ENCODE results near the gene PCBP3.
A peak's percentile ranks its signal among the peaks of the same experiment; 100 is the strongest.
"Not testable (repeated sequence)": the region's sequence is repeated elsewhere in the genome, so short reads cannot be mapped to it uniquely, and the experiment has no call there.

Gene PCBP3

GRCh38 chr21:45611939-45612664 is 31.4 kb upstream of the PCBP3 start:
- DNase-seq, result peak in 6 of 10 donors; percentile 40 to 91 (median 75)
- intact Hi-C loops (cut with DNase I), result no loop called here

- DNase-seq; intact Hi-C loops (cut with DNase I): not testable (repeated sequence)
These were observed 30.9 kb upstream of the PCBP3 start for GRCh38 chr21:45612665-45613019.

GRCh38 chr21:45613396-45613795 is 30.1 kb upstream of the PCBP3 start:
- peak in 1 of 10 donors; percentile 42 for DNase-seq
- intact Hi-C loops (cut with DNase I), result no loop called here

GRCh38 chr21:45613881-45614280 is 29.6 kb upstream of the PCBP3 start:
- no peak for DNase-seq
- intact Hi-C loops (cut with DNase I), result no loop called here

GRCh38 chr21:45615145-45615711 is 28.3 kb upstream of the PCBP3 start:
- DNase-seq, result peak in 1 of 10 donors; percentile 53

GRCh38 chr21:45617021-45617921 is 26.3 kb upstream of the PCBP3 start:
- intact Hi-C loops (cut with DNase I), result no loop called here
- peak in 1 of 10 donors; percentile 61 for DNase-seq

More at GRCh38 chr21:45615145-45615711, 28.3 kb upstream of the PCBP3 start:
- intact Hi-C loops (cut with DNase I), result no loop called here

GRCh38 chr21:45618287-45618686 is 25.2 kb upstream of the PCBP3 start:
- DNase-seq, result peak in 2 of 10 donors; percentile 57 to 62
- intact Hi-C loops (cut with DNase I), result no loop called here

- intact Hi-C loops (cut with DNase I), result no loop called here
- peak in 1 of 10 donors; percentile 49 for DNase-seq
These were observed 24.6 kb upstream of the PCBP3 start for GRCh38 chr21:45618846-45619485.

GRCh38 chr21:45620201-45620923 is 23.2 kb upstream of the PCBP3 start:
- peak in 1 of 10 donors; percentile 19 for DNase-seq
- intact Hi-C loops (cut with DNase I), result no loop called here

GRCh38 chr21:45621435-45622331 is 21.8 kb upstream of the PCBP3 start:
- intact Hi-C loops (cut with DNase I); DNase-seq: not testable (repeated sequence)

GRCh38 chr21:45622416-45623097 is 21.0 kb upstream of the PCBP3 start:
- intact Hi-C loops (cut with DNase I), result no loop called here
- DNase-seq, result peak in 2 of 10 donors; percentile 47 to 62

- DNase-seq, result no peak
- intact Hi-C loops (cut with DNase I), result no loop called here
These were observed 20.1 kb upstream of the PCBP3 start for GRCh38 chr21:45623436-45623835.

- intact Hi-C loops (cut with DNase I); DNase-seq: not testable (repeated sequence)
These were observed 17.4 kb upstream of the PCBP3 start for GRCh38 chr21:45626127-45626526.

- intact Hi-C loops (cut with DNase I), result no loop called here
- peak in 1 of 10 donors; percentile 63 for DNase-seq
These were observed 14.2 kb upstream of the PCBP3 start for GRCh38 chr21:45629046-45629981.

GRCh38 chr21:45630066-45630694 is 13.3 kb upstream of the PCBP3 start:
- intact Hi-C loops (cut with DNase I), result no loop called here
- DNase-seq, result peak in 1 of 10 donors; percentile 70

- peak in 1 of 10 donors; percentile 45 for DNase-seq
- intact Hi-C loops (cut with DNase I), result no loop called here
These were observed 12.6 kb upstream of the PCBP3 start for GRCh38 chr21:45630876-45631275.

- intact Hi-C loops (cut with DNase I), result no loop called here
- DNase-seq, result peak in 1 of 10 donors; percentile 61
These were observed 12.0 kb upstream of the PCBP3 start for GRCh38 chr21:45631540-45631939.

All from posterior cingulate gyrus (tissue), 11 donors.